Measurements from ENCODE around the gene IL1RAPL2. TPM values are rescaled to one million over a fixed set of nuclear protein-coding genes. Genes with fewer than 3 reads are reported as not detected.

The IL1RAPL2 gene
- total and polyA plus RNA-seq, 10 of the 15 experiments (the other 5 are each of a cell fraction or from before 2014, with no cell fraction given), result 0.19 TPM; not detected in 9

- ChIA-PET POLR2A (no interaction called here), CTCF (no interaction called here), SMC1A (ENCODE audit: uncharacterized antibody, unreplicated experiment) (no interaction called here), RAD21 (ENCODE audit: unreplicated experiment) (no interaction called here)
- ATAC-seq (peak; percentile 21), FAIRE-seq (no peak), DNase-seq (ENCODE audit: low read depth, low spot score) (no peak)
- no peak overlapping the region for H3K4me2 ChIP-seq (ENCODE audit: control insufficient read depth, insufficient read depth)
- no peaks in the 10 kb centered on the region for H3K9me3 ChIP-seq (replicated peaks; ENCODE audit: control insufficient read depth, insufficient read depth, low read length)
- no peak overlapping the region for H3K27ac ChIP-seq (ENCODE audit: control insufficient read depth, insufficient read depth)
- no peaks in the 10 kb centered on the region for H3K36me3 ChIP-seq (ENCODE audit: control insufficient read depth in 2 of 2, insufficient read depth in 2 of 2, low read length in 1 of 2)
- H3K9ac ChIP-seq (ENCODE audit: control insufficient read depth, insufficient read depth, low read length), result no peak overlapping the region
- WGBS (ENCODE audit: insufficient coverage, insufficient replicate concordance, low lambda C conversion rate, missing lambda C conversion rate), result 47% methylated on average over 2 of the region's 2 CpGs
- H3K4me3 ChIP-seq, result no peak overlapping the region
- no peaks in the 10 kb centered on the region for H3K79me2 ChIP-seq (ENCODE audit: control insufficient read depth, insufficient read depth, low read length)
- H4K20me1 ChIP-seq (ENCODE audit: control insufficient read depth, insufficient read depth), result no peaks in the 10 kb centered on the region
- TF ChIP-seq SPI1 (IDR thresholded peaks at IDR 0.05; ENCODE audit: borderline replicate concordance, insufficient read depth, low read depth, low read length), result peak; percentile 19; the same call in 1 of the 2 replicates
- no peak for TF ChIP-seq NFIC (IDR thresholded peaks at IDR 0.05; ENCODE audit: low read depth, low read length)
- no peaks in the 10 kb centered on the region for H3K4me1 ChIP-seq (ENCODE audit: control insufficient read depth, insufficient read depth, low read length)
- no peak overlapping the region for H2AFZ ChIP-seq (ENCODE audit: control insufficient read depth, low read depth, low read length)
- no TSS peak for BruUV-seq (replicated peaks)
- H3K27me3 ChIP-seq (replicated peaks in 1 of 2; ENCODE audit: control insufficient read depth in 2 of 2, insufficient read depth in 2 of 2, low read length in 1 of 2), result no peaks in the 10 kb centered on the region
- intact Hi-C loops (cut with micrococcal nuclease; ENCODE audit: unreplicated experiment), result no loop called here
- in situ Hi-C loops (cut with MboI), result no loop called here
These were observed 1250.5 kb downstream of the IL1RAPL2 start for GRCh38 chrX:105816517-105816916.

Small RNAs within 50 kb of the gene (small RNA-seq; reads per million reads assigned to genes)
- gene RNU6-207P, result not detected
